Testis (tissue), 3 donors: ENCODE results near the gene CNPY1. TPM values are rescaled to one million over a fixed set of nuclear protein-coding genes. Genes with fewer than 3 reads are reported as not detected.

Experiments used
- DNase-seq: peaks from one replicate; pipeline ENCODE4 v3.0.0-alpha.2; 2019
- H3K27ac ChIP-seq, 2 donors: fragments of 200-600 bp; sonication (generic); one replicate each; pipeline ENCODE4 v1.5.1; 2019
- H3K27me3 ChIP-seq: fragments of 200-600 bp; sonication (generic); one replicate; pipeline ENCODE4 v1.5.1; 2019
- H3K36me3 ChIP-seq: fragments of 200-600 bp; sonication (generic); one replicate; pipeline ENCODE4 v1.5.1; 2017; ENCODE audit warnings: low read depth; ENCODE audit errors: missing control alignments
- H3K4me1 ChIP-seq: fragments of 200-600 bp; sonication (generic); one replicate; pipeline ENCODE4 v1.5.1; 2019
- H3K4me3 ChIP-seq, 2 donors: fragments of 200-600 bp; sonication (generic); one replicate each; pipeline ENCODE4 v1.5.1; 2017 to 2019
- H3K9me3 ChIP-seq: fragments of 200-600 bp; sonication (generic); one replicate; pipeline ENCODE4 v1.5.1; 2017
- CTCF ChIP-seq, 3 experiments: fragments of 450-650 bp in 2 of 3; fragments of 200-600 bp in 1 of 3; sonication (generic) in 1 of 3; IDR thresholded peaks; one replicate each; pipeline ENCODE4 v1.5.1; 2016 to 2019; ENCODE audit warnings: antibody characterized with exemption in 3 of 3, mild to moderate bottlenecking in 2 of 3, moderate library complexity in 1 of 3
- POLR2A ChIP-seq: fragments of 450-650 bp; IDR thresholded peaks from one replicate; pipeline ENCODE4 v1.6.1; 2017; ENCODE audit warnings: antibody characterized with exemption, mild to moderate bottlenecking, moderate library complexity
- WGBS, 2 donors: methylation state at CpG; one replicate each; pipeline ENCODE4 v1.1.5; 2018; 5-methylcytosine and 5-hydroxymethylcytosine counted together
- intact Hi-C: fragments of 100-400 bp; cut with DNase I; formaldehyde crosslinking; loops from one replicate; pipeline ENCODE4 v1.15.1; 2023; ENCODE audit warnings: low total_unique reads
- polyA plus RNA-seq: library from polyadenylated mRNA; stranded (reverse); fragments of 350-450 nt; fragmentation: Illumina TruSeq; extraction: RNeasy Lipid Tissue Mini Kit (QIAGEN cat#74804); gene quantifications from one replicate; pipeline ENCODE4 v1.2.3, GENCODE V29; 2014; ENCODE audit warnings: low read depth, low replicate concordance; ENCODE audit not compliant: insufficient read depth
- total RNA-seq, 2 donors: library from RNA; depleted of rRNA; stranded (reverse); fragments of >200 nt; gene quantifications; one replicate each; pipeline ENCODE4 v1.2.3, GENCODE V29; 2016

The CNPY1 gene
- total and polyA plus RNA-seq, 3 donors from 2014 or later, result 0.25 to 0.47 (median 0.31) TPM

GRCh38 chr7:155487509-155488482 lies 58.6 kb downstream of the CNPY1 start:
- intact Hi-C loops, result no loop called here
- no peak for DNase-seq
- no peaks in the 10 kb centered on the region for H3K27me3 ChIP-seq
- no peaks in the 10 kb centered on the region for H3K9me3 ChIP-seq
- no peak overlapping the region for H3K27ac ChIP-seq
- H3K4me1 ChIP-seq, result peaks cover 9% of the 10 kb centered on the region
- 83 to 91% methylated on average over 27 to 31 of the region's 31 CpGs for WGBS, 2 donors
- no peak overlapping the region for H3K4me3 ChIP-seq
- no peaks in the 10 kb centered on the region for H3K36me3 ChIP-seq
- TF ChIP-seq CTCF (IDR thresholded peaks at IDR 0.05) (no peak), POLR2A (no peak)

- H3K4me1 ChIP-seq, result peaks cover 9% of the 10 kb centered on the region
- H3K36me3 ChIP-seq, result no peaks in the 10 kb centered on the region
- 86 to 89% methylated on average over 16 to 18 of the region's 18 CpGs for WGBS, 2 donors
- no peaks in the 10 kb centered on the region for H3K27me3 ChIP-seq
- TF ChIP-seq CTCF (IDR thresholded peaks at IDR 0.05) (no peak), POLR2A (no peak)
- H3K4me3 ChIP-seq, result no peak overlapping the region
- peak; percentile 5 for DNase-seq
- intact Hi-C loops, result no loop called here
- H3K27ac ChIP-seq, result no peak overlapping the region
- H3K9me3 ChIP-seq, result no peaks in the 10 kb centered on the region
These were observed 59.4 kb downstream of the CNPY1 start for GRCh38 chr7:155486783-155487508.

GRCh38 chr7:155484483-155485399 lies 61.6 kb downstream of the CNPY1 start:
- intact Hi-C loops, result no loop called here
- H3K4me1 ChIP-seq, result no peaks in the 10 kb centered on the region
- no peak for TF ChIP-seq CTCF (IDR thresholded peaks at IDR 0.05)
- TF ChIP-seq POLR2A, result no peak
- WGBS, 2 donors, result 88 to 91% methylated on average over 17 to 23 of the region's 23 CpGs
- no peaks in the 10 kb centered on the region for H3K27me3 ChIP-seq
- DNase-seq, result peak; percentile 10
- H3K4me3 ChIP-seq, result no peak overlapping the region
- H3K27ac ChIP-seq, result no peak overlapping the region
- H3K36me3 ChIP-seq, result no peaks in the 10 kb centered on the region
- no peaks in the 10 kb centered on the region for H3K9me3 ChIP-seq

GRCh38 chr7:155483868-155484325 lies 62.5 kb downstream of the CNPY1 start:
- no peaks in the 10 kb centered on the region for H3K27me3 ChIP-seq
- no peaks in the 10 kb centered on the region for H3K4me1 ChIP-seq
- intact Hi-C loops, result no loop called here
- H3K36me3 ChIP-seq, result no peaks in the 10 kb centered on the region
- no peak overlapping the region for H3K4me3 ChIP-seq
- peak; percentile 19 for DNase-seq
- no peak overlapping the region for H3K27ac ChIP-seq
- H3K9me3 ChIP-seq, result no peaks in the 10 kb centered on the region
- no peak for TF ChIP-seq CTCF (IDR thresholded peaks at IDR 0.05)
- no peak for TF ChIP-seq POLR2A
- 33 to 36% methylated on average over 15 to 16 of the region's 16 CpGs for WGBS, 2 donors
